Bone marrow (tissue), 2 donors: ENCODE data around the gene CTSO.

ENCODE experiments used
- DNase-seq, 2 donors: peaks; one replicate each; lab custom pipeline; 2025; lab: John Stamatoyannopoulos, UW

The CTSO gene, protein sequence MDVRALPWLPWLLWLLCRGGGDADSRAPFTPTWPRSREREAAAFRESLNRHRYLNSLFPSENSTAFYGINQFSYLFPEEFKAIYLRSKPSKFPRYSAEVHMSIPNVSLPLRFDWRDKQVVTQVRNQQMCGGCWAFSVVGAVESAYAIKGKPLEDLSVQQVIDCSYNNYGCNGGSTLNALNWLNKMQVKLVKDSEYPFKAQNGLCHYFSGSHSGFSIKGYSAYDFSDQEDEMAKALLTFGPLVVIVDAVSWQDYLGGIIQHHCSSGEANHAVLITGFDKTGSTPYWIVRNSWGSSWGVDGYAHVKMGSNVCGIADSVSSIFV

GRCh38 chr4:155953151-155954117, at the start of gene CTSO:
CTSO (minus strand) TSS chr4:155953866; CDS start chr4:155953847, 19 bp downstream.
- peak; percentile 68 to 81 for DNase-seq

- DNase-seq: no peak
These were observed 46.8 kb upstream of the CTSO start for GRCh38 chr4:156000491-156000890.

GRCh38 chr4:155999725-156000124, 46.1 kb upstream of the CTSO start:
- no peak for DNase-seq

GRCh38 chr4:155995069-155995468, 41.4 kb upstream of the CTSO start:
- DNase-seq: no peak

DNA sequence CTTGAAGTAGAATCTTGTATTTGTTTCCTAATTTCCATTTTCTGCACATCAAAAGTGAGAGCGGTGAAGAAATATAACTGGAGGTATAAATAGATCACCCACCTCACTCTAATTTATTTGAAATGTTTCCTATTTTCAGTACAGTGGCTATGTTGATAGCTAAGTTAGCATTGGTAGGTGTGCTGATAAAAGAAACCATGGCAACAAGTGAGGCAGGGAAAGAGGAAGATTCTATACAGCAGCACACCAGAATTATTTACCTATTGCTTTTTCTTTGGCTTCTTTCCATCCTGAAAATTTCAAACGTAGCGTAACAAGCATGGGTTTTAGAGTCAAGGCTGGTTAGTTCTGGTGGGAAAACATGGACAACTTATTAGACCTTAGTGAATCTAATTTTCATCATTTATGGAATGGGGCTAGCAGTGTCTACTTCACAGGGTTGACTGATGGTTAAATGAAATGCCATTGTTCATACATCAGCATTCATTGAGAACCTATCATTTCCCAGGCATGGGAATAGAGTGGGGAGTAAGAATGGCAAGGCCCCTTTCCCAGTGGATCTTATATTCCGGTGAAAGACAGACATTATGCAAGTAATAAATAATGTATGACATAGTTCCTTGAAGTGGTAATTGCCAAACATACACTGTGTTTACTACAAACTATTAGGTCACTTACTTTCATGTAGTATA, 30.6 kb upstream of the CTSO start:
- no peak for DNase-seq

DNA sequence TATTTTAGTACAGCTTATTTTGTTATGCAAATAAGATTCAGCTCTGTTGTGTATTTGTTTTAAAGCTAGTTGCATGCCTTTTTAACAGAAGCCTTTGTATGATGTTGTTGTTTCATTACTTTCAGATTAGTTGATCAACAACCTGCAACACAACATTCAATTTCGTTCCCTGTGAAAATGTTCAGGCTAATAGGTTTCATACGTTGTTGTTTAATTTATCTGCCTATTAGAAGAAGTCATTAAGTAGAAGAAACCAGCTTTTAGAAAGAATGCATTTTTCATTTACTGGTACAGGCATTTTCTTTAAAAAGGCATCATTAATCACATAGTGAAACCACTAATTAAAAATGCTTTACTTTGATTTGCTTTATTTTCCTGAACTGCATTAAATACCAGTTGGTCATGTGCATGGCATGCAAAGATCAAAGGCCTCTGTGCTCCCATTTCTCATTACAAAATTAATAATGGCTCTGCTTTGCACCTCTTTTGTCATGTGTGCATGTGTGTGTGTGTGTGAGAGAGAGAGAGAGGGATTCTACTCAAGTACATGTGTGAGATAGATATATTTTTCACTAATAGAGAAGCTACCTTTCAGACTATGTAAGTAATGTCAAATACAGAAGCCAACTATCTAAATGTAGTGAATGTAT, 29.2 kb upstream of the CTSO start:
- DNase-seq: no peak

- no peak for DNase-seq
These were observed 25.1 kb upstream of the CTSO start for GRCh38 chr4:155978810-155979209.

- no peak for DNase-seq
These were observed 21.8 kb upstream of the CTSO start for GRCh38 chr4:155975511-155975910.

GRCh38 chr4:155974996-155975395, 21.3 kb upstream of the CTSO start:
- DNase-seq: no peak

DNA sequence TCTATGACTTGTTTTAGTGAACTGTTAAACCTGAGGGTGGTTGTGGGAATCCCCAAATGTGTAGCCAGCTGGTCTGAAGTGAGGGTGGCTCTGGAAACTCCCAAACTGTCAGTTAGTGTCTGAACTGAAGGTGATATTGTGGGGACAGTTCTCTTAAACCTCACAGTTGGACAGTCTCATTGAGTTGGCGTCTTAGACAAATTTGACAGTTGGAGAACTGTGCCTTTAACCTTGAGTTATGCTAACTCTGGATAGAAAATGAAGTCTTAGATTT, 20.7 kb upstream of the CTSO start:
- no peak for DNase-seq

- no peak for DNase-seq
These were observed 20.2 kb upstream of the CTSO start for GRCh38 chr4:155973639-155974475.

- DNase-seq: no peak
These were observed 18.4 kb upstream of the CTSO start for GRCh38 chr4:155972098-155972497.

DNA sequence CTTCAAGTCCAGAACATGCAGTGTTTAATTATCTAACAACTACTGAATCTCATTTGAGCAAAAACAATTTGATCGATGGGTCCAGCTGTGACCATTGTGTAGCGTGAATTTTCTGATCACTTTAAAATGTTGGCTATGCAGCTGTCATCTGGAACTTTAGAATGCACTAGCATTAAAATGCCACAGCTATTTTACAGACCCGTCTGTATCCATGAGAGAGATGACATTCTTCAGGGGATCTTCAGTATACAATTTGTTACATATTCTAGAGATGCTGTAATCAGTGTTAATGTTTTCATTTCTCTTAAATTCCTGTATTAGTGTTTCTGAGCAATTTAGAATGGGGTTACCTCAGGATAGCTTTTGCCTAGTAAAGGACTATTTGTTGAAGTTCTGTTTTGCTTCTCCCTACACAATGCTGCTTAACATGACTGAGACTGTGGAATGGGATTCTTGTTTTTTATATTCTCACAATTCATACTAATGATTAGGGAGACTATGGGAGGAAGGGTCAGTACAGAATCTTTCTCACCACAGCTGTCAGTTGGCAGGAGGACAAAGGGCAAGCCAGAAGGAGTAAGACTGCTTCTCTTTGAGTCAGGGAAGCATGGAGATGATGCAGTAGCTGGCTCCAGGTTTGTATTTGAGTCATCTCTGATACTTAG, 13.2 kb upstream of the CTSO start:
- DNase-seq: no peak

- DNase-seq: no peak
These were observed 12.5 kb upstream of the CTSO start for GRCh38 chr4:155966171-155966570.

GRCh38 chr4:155964016-155964891, 10.6 kb upstream of the CTSO start:
- DNase-seq: no peak

DNA sequence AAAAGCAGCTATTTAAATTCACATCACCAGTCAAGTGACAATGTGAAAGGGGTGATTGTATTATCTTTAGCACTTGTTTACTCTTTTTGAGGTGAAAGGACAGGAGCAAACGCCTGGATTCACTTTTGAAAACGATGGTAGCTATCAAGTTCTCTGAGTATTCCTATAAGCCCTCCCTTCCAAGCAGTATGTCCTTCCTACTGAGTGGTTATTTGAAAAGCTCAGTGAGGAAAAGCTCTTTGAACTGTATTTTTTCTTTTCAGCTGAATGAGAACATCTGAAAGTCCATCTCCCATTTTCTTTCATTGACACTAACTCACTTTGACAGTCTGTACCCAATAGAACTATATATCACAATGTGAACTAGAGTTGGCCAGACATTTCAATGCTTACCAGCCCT, 9.1 kb upstream of the CTSO start:
- DNase-seq: no peak

DNA sequence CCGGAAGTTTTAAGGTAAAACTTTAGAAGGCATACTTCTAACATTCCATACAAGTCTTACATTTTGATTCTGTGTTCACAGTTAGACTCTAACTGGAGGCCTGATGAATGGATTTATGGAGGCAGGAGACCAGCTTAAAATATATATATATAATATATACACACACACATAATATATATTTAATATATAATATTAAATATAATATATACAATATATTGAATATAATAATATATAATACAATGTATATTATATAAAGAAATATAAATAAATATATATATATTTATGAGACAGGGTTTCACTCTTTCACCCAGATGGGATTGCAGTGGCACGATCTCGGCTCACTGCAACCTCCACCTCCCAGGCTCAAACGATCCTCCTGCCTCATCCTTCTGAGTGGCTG, 7.9 kb upstream of the CTSO start:
- DNase-seq: no peak

GRCh38 chr4:155960522-155960921, 6.9 kb upstream of the CTSO start:
- DNase-seq: no peak

GRCh38 chr4:155959417-155959816, 5.8 kb upstream of the CTSO start:
- DNase-seq: no peak

- no peak for DNase-seq
These were observed 2.8 kb upstream of the CTSO start for GRCh38 chr4:155956461-155956860.
